Thyroid gland (tissue), 4 donors: ENCODE data around the gene ERMP1.

ENCODE experiments used
- CTCF ChIP-seq, 6 experiments: fragments of 200-600 bp in 3 of 6; fragments of 450-650 bp in 3 of 6; sonication (generic) in 3 of 6; IDR thresholded peaks; one replicate each; pipeline ENCODE4 v1.5.1; 2016 to 2019; ENCODE audit warnings: antibody characterized with exemption in 6 of 6, mild to moderate bottlenecking in 2 of 6, inconsistent platforms in 1 of 6, moderate library complexity in 1 of 6
- POLR2A ChIP-seq, 2 donors: fragments of 450-650 bp; IDR thresholded peaks; one replicate each; pipeline ENCODE4 v1.6.1; 2017; ENCODE audit warnings: antibody characterized with exemption in 2 of 2, mild to moderate bottlenecking in 2 of 2, moderate library complexity in 1 of 2

- TF ChIP-seq POLR2A (IDR thresholded peaks at IDR 0.05): no peak
- TF ChIP-seq CTCF (IDR thresholded peaks at IDR 0.05): no peak
Observed at GRCh38 chr9:5815461-5815860, 17.5 kb downstream of the ERMP1 start.
